HepG2 (cell line): ENCODE measurements around the gene MRM1. TPM values are rescaled to one million over a fixed set of nuclear protein-coding genes. Genes with fewer than 3 reads are reported as not detected.

ENCODE experiments used
- ATAC-seq: fragments of 200-7000 bp; cut with Tn5 transposase; 3 replicates; pipeline ENCODE4 v1.9.1; 2020; ENCODE audit warnings: mild to moderate bottlenecking, moderate library complexity
- BruUV-seq: library from RNA; stranded (reverse); fragments of 400-500 nt; replicated peaks from 2 replicates; lab custom pipeline; 2021; lab: Mats Ljungman, UMichigan
- CTCF ChIA-PET: fragments of 300-600 bp; formaldehyde crosslinking; extraction: SDS; loops from one replicate; lab custom pipeline; 2021; ENCODE audit warnings: low total read pairs, inconsistent platforms, low intra/inter-chr PET ratio; lab: Yijun Ruan, JAX
- POLR2A ChIA-PET: fragments of 350-600 bp; sonication (Branson Sonifier 250); formaldehyde crosslinking; loops from one replicate; lab custom pipeline; 2020; ENCODE audit warnings: antibody characterized with exemption, inconsistent platforms; lab: Yijun Ruan, JAX
- DNase-seq: peaks from one replicate; pipeline ENCODE4 v3.0.0-alpha.2; 2015; ENCODE audit warnings: low spot score
- FAIRE-seq: peaks from 3 replicates; lab custom pipeline; 2011; peaks lifted over from hg19 to GRCh38; lab: Jason Lieb, UNC
- H2AFZ ChIP-seq: one replicate; pipeline ENCODE4 v1.6.1; 2011; ENCODE audit warnings: low read length, inconsistent platforms
- H3K27ac ChIP-seq: fragments of 300-600 bp; 3 replicates; pipeline ENCODE4 v1.8.0; 2011; ENCODE audit warnings: mixed run types, mild to moderate bottlenecking, mixed read lengths, low read length, inconsistent platforms; ENCODE audit not compliant: insufficient read depth; ENCODE audit errors: extremely low read length
- H3K27me3 ChIP-seq, 2 experiments: fragments of 200-600 bp in 1 of 2; 2 replicates in 1 of 2; 3 replicates in 1 of 2; pipeline versions ENCODE4 v1.6.0 to v1.8.0; 2011; ENCODE audit warnings: low read length in 2 of 2, mild to moderate bottlenecking in 2 of 2, moderate library complexity in 2 of 2, inconsistent platforms in 1 of 2; ENCODE audit not compliant: insufficient read depth in 2 of 2, control insufficient read depth in 1 of 2
- H3K36me3 ChIP-seq, 2 experiments: fragments of 200-600 bp in 1 of 2; replicated peaks in 1 of 2; 2 replicates in 1 of 2; 3 replicates in 1 of 2; pipeline versions ENCODE4 v1.5.1 to v1.8.0; 2011; ENCODE audit warnings: low read length in 2 of 2, inconsistent platforms in 1 of 2; ENCODE audit not compliant: insufficient read depth in 2 of 2, control insufficient read depth in 1 of 2
- H3K4me1 ChIP-seq: 2 replicates; pipeline ENCODE4 v1.5.1; 2012; ENCODE audit warnings: low read length, inconsistent platforms; ENCODE audit not compliant: insufficient read depth
- H3K4me2 ChIP-seq: 2 replicates; pipeline ENCODE4 v1.6.0; 2011; ENCODE audit warnings: low read depth, low read length, inconsistent platforms
- H3K4me3 ChIP-seq, 3 experiments: fragments of 200-600 bp in 1 of 3; sonication (generic), shearing (Covaris generic) in 1 of 3; replicated peaks in 1 of 3; 2 replicates each; pipeline ENCODE4 v1.5.1; 2011 to 2016; ENCODE audit warnings: low read length in 3 of 3, inconsistent platforms in 2 of 3, low read depth in 2 of 3, mild to moderate bottlenecking in 2 of 3, control low read depth in 1 of 3, mixed read lengths in 1 of 3; ENCODE audit not compliant: insufficient read depth in 1 of 3
- H3K79me2 ChIP-seq: one replicate; pipeline ENCODE4 v1.6.1; 2011; ENCODE audit warnings: low read length, inconsistent platforms; ENCODE audit not compliant: insufficient read depth
- H3K9ac ChIP-seq: 2 replicates; pipeline ENCODE4 v1.6.0; 2011; ENCODE audit warnings: mild to moderate bottlenecking, low read depth, low read length, inconsistent platforms; ENCODE audit not compliant: insufficient read depth
- H3K9me3 ChIP-seq: 2 replicates; pipeline ENCODE4 v1.5.1; 2012; ENCODE audit warnings: mild to moderate bottlenecking, low read length
- H4K20me1 ChIP-seq: 2 replicates; pipeline ENCODE4 v1.6.0; 2011; ENCODE audit warnings: inconsistent platforms, mild to moderate bottlenecking, low read length, moderate library complexity; ENCODE audit not compliant: insufficient read depth
- BORCS8-MEF2B ChIP-seq: sonication (generic); formaldehyde crosslinking; IDR thresholded peaks from 2 replicates; pipeline ENCODE4 v1.8.0; 2022; ENCODE audit warnings: mild to moderate bottlenecking, missing genetic modification reagents
- DR1 ChIP-seq: sonication (generic); formaldehyde crosslinking; IDR thresholded peaks from 2 replicates; pipeline ENCODE4 v1.8.0; 2021; ENCODE audit warnings: mild to moderate bottlenecking, missing genetic modification reagents, inconsistent platforms
- ETS1 ChIP-seq: sonication (generic); formaldehyde crosslinking; IDR thresholded peaks from 2 replicates; pipeline ENCODE4 v1.4.0; 2020; ENCODE audit warnings: missing genetic modification reagents
- FOXA1 ChIP-seq, 2 experiments: fragments of 450-650 bp in 1 of 2; sonication (generic) in 1 of 2; formaldehyde crosslinking in 1 of 2; IDR thresholded peaks; 2 replicates each; pipeline versions ENCODE4 v1.4.0 to v1.6.1; 2016 to 2020; ENCODE audit warnings: missing genetic modification reagents in 1 of 2
- HHEX ChIP-seq: IDR thresholded peaks from 2 replicates; pipeline ENCODE4 v1.6.1; 2016; ENCODE audit warnings: control low read depth
- KAT2B ChIP-seq: fragments of 150-350 bp; IDR thresholded peaks from 2 replicates; pipeline ENCODE4 v1.6.1; 2014; ENCODE audit warnings: low read depth, low read length, borderline replicate concordance
- KAT8 ChIP-seq: IDR thresholded peaks from 2 replicates; pipeline ENCODE4 v1.6.1; 2016; ENCODE audit warnings: missing genetic modification reagents, missing compliant biosample characterization
- NR2F1 ChIP-seq, 2 experiments: fragments of 450-650 bp in 1 of 2; formaldehyde crosslinking in 1 of 2; IDR thresholded peaks; 2 replicates each; pipeline versions ENCODE4 v1.5.0 to v1.6.1; 2016 to 2020; ENCODE audit warnings: mild to moderate bottlenecking in 1 of 2, missing compliant biosample characterization in 1 of 2, missing genetic modification reagents in 1 of 2, moderate library complexity in 1 of 2
- NRL ChIP-seq: sonication (generic); formaldehyde crosslinking; IDR thresholded peaks from 2 replicates; pipeline ENCODE4 v1.5.0; 2020; ENCODE audit warnings: missing genetic modification reagents, mild to moderate bottlenecking, moderate library complexity, borderline replicate concordance
- SMAD3 ChIP-seq: sonication (generic); formaldehyde crosslinking; IDR thresholded peaks from 2 replicates; pipeline ENCODE4 v1.4.0; 2020; ENCODE audit warnings: missing genetic modification reagents
- STAT5B ChIP-seq: sonication (generic); formaldehyde crosslinking; IDR thresholded peaks from 2 replicates; pipeline ENCODE4 v1.4.0; 2020; ENCODE audit warnings: missing genetic modification reagents
- SUZ12 ChIP-seq: fragments of 150-350 bp; IDR thresholded peaks from 2 replicates; pipeline ENCODE4 v1.6.1; 2014; ENCODE audit warnings: low read depth, low read length
- ZBTB33 ChIP-seq: sonication (generic); formaldehyde crosslinking; IDR thresholded peaks from 2 replicates; pipeline ENCODE4 v1.4.0; 2020; ENCODE audit warnings: missing genetic modification reagents
- ZFP36L1 ChIP-seq: sonication (generic); formaldehyde crosslinking; IDR thresholded peaks from 2 replicates; pipeline ENCODE4 v1.8.0; 2022; ENCODE audit warnings: mild to moderate bottlenecking, missing genetic modification reagents, moderate library complexity
- ZNF276 ChIP-seq: sonication (generic); formaldehyde crosslinking; IDR thresholded peaks from 2 replicates; pipeline ENCODE4 v1.4.0; 2020; ENCODE audit warnings: mild to moderate bottlenecking, low read depth, missing genetic modification reagents
- WGBS: methylation state at CpG from one replicate; pipeline ENCODE4 v1.1.6; 2017; ENCODE audit warnings: low lambda C conversion rate; 5-methylcytosine and 5-hydroxymethylcytosine counted together
- in situ Hi-C: cut with HindIII; loops from 2 replicates; pipeline ENCODE4 v1.10.0; 2017; ENCODE audit warnings: low pct_unique_long_range_greater_than_20kb; ENCODE audit not compliant: extremely low pct_ligation_motif_present
- intact Hi-C: fragments of 100-400 bp; cut with micrococcal nuclease; formaldehyde crosslinking; loops from one replicate; pipeline ENCODE4 v1.10.0; 2022; ENCODE audit not compliant: unreplicated experiment
- polyA plus RNA-seq, 8 experiments: library from polyadenylated mRNA; depleted of rRNA in 3 of 8; stranded (reverse) in 7 of 8; unstranded in 1 of 8; fragments of >200 nt; fragmentation: Illumina TruSeq in 4 of 8; extraction: Trizol in 4 of 8; gene quantifications; 2 replicates each; pipeline versions ENCODE4 v1.2.1 to v1.2.3, GENCODE V29; 2011 to 2016; ENCODE audit warnings: low read depth in 4 of 8, missing spikeins in 1 of 8, mixed read lengths in 1 of 8; ENCODE audit not compliant: insufficient read depth in 1 of 8
- total RNA-seq, 5 experiments: library from RNA; depleted of rRNA; stranded (reverse); fragments of >200 nt; fragmentation: Illumina TruSeq; extraction: Trizol; gene quantifications; 2 replicates each; pipeline ENCODE4 v1.2.3, GENCODE V29; 2016; ENCODE audit warnings: low read depth in 1 of 5
- TF ChIP-seq, protein P1 (sequence below): sonication (generic); formaldehyde crosslinking; IDR thresholded peaks from 2 replicates; pipeline ENCODE4 v1.5.0; 2020; ENCODE audit warnings: missing genetic modification reagents

MRM1 gene
- total and polyA plus RNA-seq, 2 of the 13 experiments (the other 11 are each of a cell fraction or from before 2014, with no cell fraction given) = 4.1 to 11.3 TPM

- Histone ChIP-seq H4K20me1 (no peaks in the 10 kb centered on the region), H3K4me2 (no peak overlapping the region), H3K36me3 (no peaks in the 10 kb centered on the region), H3K79me2 (no peaks in the 10 kb centered on the region), H3K4me3 (no peak overlapping the region), H3K9ac (no peak overlapping the region), H3K27ac (no peak overlapping the region), H3K4me1 (no peaks in the 10 kb centered on the region), H3K27me3 (no peaks in the 10 kb centered on the region), H2AFZ (no peak overlapping the region), H3K9me3 (no peaks in the 10 kb centered on the region)
- FAIRE-seq = no peak
- intact Hi-C loops = no loop called here
- ATAC-seq = no peak
- CTCF ChIA-PET = no interaction called here
- DNase-seq = no peak
- no TSS peak for BruUV-seq
- 65% methylated on average over 5 of the region's 5 CpGs for WGBS
- no peak for TF ChIP-seq ZNF276
- TF ChIP-seq SUZ12 = no peak
- TF ChIP-seq KAT8 (CRISPR knock-in tag) = no peak
- no peak for TF ChIP-seq KAT2B
- TF ChIP-seq HHEX (CRISPR knock-in tag) = no peak
- no peak for TF ChIP-seq FOXA1 (IDR thresholded peaks at IDR 0.05)
- no peak for TF ChIP-seq FOXA1 (CRISPR knock-in tag; IDR thresholded peaks at IDR 0.05)
- no peak for TF ChIP-seq SMAD3 (CRISPR knock-in tag)
- TF ChIP-seq STAT5B (CRISPR knock-in tag) = no peak
- TF ChIP-seq ZFP36L1 (CRISPR knock-in tag) = no peak
- TF ChIP-seq DR1 (CRISPR knock-in tag) = no peak
- TF ChIP-seq, protein P1, sequence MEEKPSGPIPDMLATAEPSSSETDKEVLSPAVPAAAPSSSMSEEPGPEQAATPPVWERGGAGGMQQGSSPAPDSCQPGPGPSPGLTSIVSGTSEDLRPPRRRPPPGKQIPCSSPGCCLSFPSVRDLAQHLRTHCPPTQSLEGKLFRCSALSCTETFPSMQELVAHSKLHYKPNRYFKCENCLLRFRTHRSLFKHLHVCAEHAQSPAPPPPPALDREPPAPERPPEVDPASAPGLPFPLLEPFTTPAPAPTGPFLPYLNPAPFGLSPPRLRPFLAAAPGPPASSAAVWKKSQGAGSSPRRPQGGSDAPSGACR (CRISPR knock-in tag) = no peak
- no peak for TF ChIP-seq NR2F1 (CRISPR knock-in tag; IDR thresholded peaks at IDR 0.05)
- no peak for TF ChIP-seq ETS1 (CRISPR knock-in tag)
- no peak for TF ChIP-seq NRL (CRISPR knock-in tag)
- TF ChIP-seq ZBTB33 = no peak
- no peak for TF ChIP-seq BORCS8-MEF2B (CRISPR knock-in tag)
- TF ChIP-seq, all 625 proteins: peak for 0
- POLR2A ChIA-PET = no interaction called here
- in situ Hi-C loops = loop anchor here (25.0 kb wide), 1 partner anchor 622 kb away; no protein-coding TSS in a partner anchor
Measured at GRCh38 chr17:36614933-36615332, 13.6 kb downstream of the MRM1 start.
